ENCODE measurements around the gene FKBP8.

FKBP8 gene

GRCh38 chr19:18580311-18580710 is 36.9 kb upstream of the FKBP8 start:
- Histone ChIP-seq H3K27me3 (ENCODE audit: insufficient read depth, low read length) (no peaks in the 10 kb centered on the region), H3K36me3 (ENCODE audit: insufficient read depth, low read depth, low read length) (peaks cover 25% of the 10 kb centered on the region), H3K9me3 (ENCODE audit: insufficient read depth, low read depth, low read length) (no peaks in the 10 kb centered on the region), H3K27ac (ENCODE audit: low read length) (no peak overlapping the region), H3K9ac (ENCODE audit: low read depth, low read length) (no peak overlapping the region), H3K4me1 (ENCODE audit: insufficient read depth, low read length) (no peaks in the 10 kb centered on the region), H3K4me3 (ENCODE audit: low read length) (no peak overlapping the region)

- Histone ChIP-seq H3K4me3 (ENCODE audit: low read length) (no peak overlapping the region), H3K9me3 (ENCODE audit: insufficient read depth, low read depth, low read length) (no peaks in the 10 kb centered on the region), H3K9ac (ENCODE audit: low read depth, low read length) (no peak overlapping the region), H3K4me1 (ENCODE audit: insufficient read depth, low read length) (peaks cover 9% of the 10 kb centered on the region; the same call in 1 of the 2 replicates), H3K27ac (ENCODE audit: low read length) (no peak overlapping the region), H3K27me3 (ENCODE audit: insufficient read depth, low read length) (no peaks in the 10 kb centered on the region), H3K36me3 (ENCODE audit: insufficient read depth, low read depth, low read length) (peaks cover 52% of the 10 kb centered on the region)
Measured at GRCh38 chr19:18577365-18577914, 34.1 kb upstream of the FKBP8 start.

- no peaks in the 10 kb centered on the region for H3K27me3 ChIP-seq (ENCODE audit: insufficient read depth, low read length)
- H3K9ac ChIP-seq (ENCODE audit: low read depth, low read length) = no peak overlapping the region
- no peaks in the 10 kb centered on the region for H3K9me3 ChIP-seq (ENCODE audit: insufficient read depth, low read depth, low read length)
- no peak overlapping the region for H3K27ac ChIP-seq (ENCODE audit: low read length)
- peaks cover 52% of the 10 kb centered on the region for H3K36me3 ChIP-seq (ENCODE audit: insufficient read depth, low read depth, low read length)
- peaks cover 9% of the 10 kb centered on the region; the same call in 1 of the 2 replicates for H3K4me1 ChIP-seq (ENCODE audit: insufficient read depth, low read length)
- no peak overlapping the region for H3K4me3 ChIP-seq (ENCODE audit: low read length)
Measured at GRCh38 chr19:18576383-18576782, 33.0 kb upstream of the FKBP8 start.

- peaks cover 52% of the 10 kb centered on the region for H3K36me3 ChIP-seq (ENCODE audit: insufficient read depth, low read depth, low read length)
- no peak overlapping the region for H3K9ac ChIP-seq (ENCODE audit: low read depth, low read length)
- H3K27me3 ChIP-seq (ENCODE audit: insufficient read depth, low read length) = no peaks in the 10 kb centered on the region
- H3K4me3 ChIP-seq (ENCODE audit: low read length) = no peak overlapping the region
- H3K27ac ChIP-seq (ENCODE audit: low read length) = no peak overlapping the region
- peaks cover 9% of the 10 kb centered on the region; the same call in 1 of the 2 replicates for H3K4me1 ChIP-seq (ENCODE audit: insufficient read depth, low read length)
- no peaks in the 10 kb centered on the region for H3K9me3 ChIP-seq (ENCODE audit: insufficient read depth, low read depth, low read length)
Measured at GRCh38 chr19:18574691-18575291, 31.4 kb upstream of the FKBP8 start.

GRCh38 chr19:18571564-18572344 is 28.4 kb upstream of the FKBP8 start, which contains the start of gene UBA52:
TSS of gene UBA52 (plus strand) at chr19:18571857. CDS start at chr19:18573301, 1,444 bp downstream.
- Histone ChIP-seq H3K9me3 (ENCODE audit: insufficient read depth, low read depth, low read length) (no peaks in the 10 kb centered on the region), H3K27ac (ENCODE audit: low read length) (no peak within 1 kb of the TSS), H3K27me3 (ENCODE audit: insufficient read depth, low read length) (no peaks in the 10 kb centered on the region), H3K36me3 (ENCODE audit: insufficient read depth, low read depth, low read length) (peaks cover 68% of the 10 kb centered on the region), H3K4me3 (ENCODE audit: low read length) (peak within 1 kb of the TSS; percentile 100), H3K4me1 (ENCODE audit: insufficient read depth, low read length) (peaks cover 9% of the 10 kb centered on the region; the same call in 1 of the 2 replicates), H3K9ac (ENCODE audit: low read depth, low read length) (peak within 1 kb of the TSS; percentile 100)

GRCh38 chr19:18568367-18568766 is 25.0 kb upstream of the FKBP8 start:
- no peaks in the 10 kb centered on the region for H3K27me3 ChIP-seq (ENCODE audit: insufficient read depth, low read length)
- peaks cover 9% of the 10 kb centered on the region; the same call in 1 of the 2 replicates for H3K4me1 ChIP-seq (ENCODE audit: insufficient read depth, low read length)
- H3K9ac ChIP-seq (ENCODE audit: low read depth, low read length) = no peak overlapping the region
- no peaks in the 10 kb centered on the region for H3K9me3 ChIP-seq (ENCODE audit: insufficient read depth, low read depth, low read length)
- H3K4me3 ChIP-seq (ENCODE audit: low read length) = no peak overlapping the region
- no peak overlapping the region for H3K27ac ChIP-seq (ENCODE audit: low read length)
- peaks cover 66% of the 10 kb centered on the region for H3K36me3 ChIP-seq (ENCODE audit: insufficient read depth, low read depth, low read length)

- H3K9me3 ChIP-seq (ENCODE audit: insufficient read depth, low read depth, low read length) = no peaks in the 10 kb centered on the region
- no peak overlapping the region for H3K9ac ChIP-seq (ENCODE audit: low read depth, low read length)
- H3K36me3 ChIP-seq (ENCODE audit: insufficient read depth, low read depth, low read length) = peaks cover 73% of the 10 kb centered on the region
- no peaks in the 10 kb centered on the region for H3K27me3 ChIP-seq (ENCODE audit: insufficient read depth, low read length)
- no peak overlapping the region for H3K27ac ChIP-seq (ENCODE audit: low read length)
- H3K4me1 ChIP-seq (ENCODE audit: insufficient read depth, low read length) = no peaks in the 10 kb centered on the region
- no peak overlapping the region for H3K4me3 ChIP-seq (ENCODE audit: low read length)
Measured at GRCh38 chr19:18566953-18567352, 23.6 kb upstream of the FKBP8 start.

GRCh38 chr19:18562086-18562485 is 18.7 kb upstream of the FKBP8 start:
- H3K9me3 ChIP-seq (ENCODE audit: insufficient read depth, low read depth, low read length) = no peaks in the 10 kb centered on the region
- no peaks in the 10 kb centered on the region for H3K27me3 ChIP-seq (ENCODE audit: insufficient read depth, low read length)
- no peak overlapping the region for H3K4me3 ChIP-seq (ENCODE audit: low read length)
- no peak overlapping the region for H3K27ac ChIP-seq (ENCODE audit: low read length)
- no peak overlapping the region for H3K9ac ChIP-seq (ENCODE audit: low read depth, low read length)
- peaks cover 4% of the 10 kb centered on the region for H3K4me1 ChIP-seq (ENCODE audit: insufficient read depth, low read length)
- H3K36me3 ChIP-seq (ENCODE audit: insufficient read depth, low read depth, low read length) = peaks cover 56% of the 10 kb centered on the region

GRCh38 chr19:18559685-18560084 is 16.3 kb upstream of the FKBP8 start:
- Histone ChIP-seq H3K27me3 (ENCODE audit: insufficient read depth, low read length) (no peaks in the 10 kb centered on the region), H3K36me3 (ENCODE audit: insufficient read depth, low read depth, low read length) (peaks cover 33% of the 10 kb centered on the region), H3K4me1 (ENCODE audit: insufficient read depth, low read length) (peaks cover 4% of the 10 kb centered on the region), H3K27ac (ENCODE audit: low read length) (no peak overlapping the region), H3K4me3 (ENCODE audit: low read length) (no peak overlapping the region), H3K9me3 (ENCODE audit: insufficient read depth, low read depth, low read length) (no peaks in the 10 kb centered on the region), H3K9ac (ENCODE audit: low read depth, low read length) (no peak overlapping the region)

- no peaks in the 10 kb centered on the region for H3K9me3 ChIP-seq (ENCODE audit: insufficient read depth, low read depth, low read length)
- H3K27ac ChIP-seq (ENCODE audit: low read length) = no peak overlapping the region
- H3K4me3 ChIP-seq (ENCODE audit: low read length) = peak overlapping the region; percentile 90
- no peaks in the 10 kb centered on the region for H3K27me3 ChIP-seq (ENCODE audit: insufficient read depth, low read length)
- peaks cover 4% of the 10 kb centered on the region for H3K4me1 ChIP-seq (ENCODE audit: insufficient read depth, low read length)
- H3K36me3 ChIP-seq (ENCODE audit: insufficient read depth, low read depth, low read length) = peaks cover 22% of the 10 kb centered on the region
- peak overlapping the region; percentile 76; the same call in 1 of the 2 replicates for H3K9ac ChIP-seq (ENCODE audit: low read depth, low read length)
Measured at GRCh38 chr19:18558604-18559003, 15.2 kb upstream of the FKBP8 start.

- Histone ChIP-seq H3K27me3 (ENCODE audit: insufficient read depth, low read length) (no peaks in the 10 kb centered on the region), H3K27ac (ENCODE audit: low read length) (no peak overlapping the region), H3K4me3 (ENCODE audit: low read length) (peak overlapping the region; percentile 90), H3K9me3 (ENCODE audit: insufficient read depth, low read depth, low read length) (no peaks in the 10 kb centered on the region), H3K4me1 (ENCODE audit: insufficient read depth, low read length) (peaks cover 4% of the 10 kb centered on the region), H3K36me3 (ENCODE audit: insufficient read depth, low read depth, low read length) (peaks cover 18% of the 10 kb centered on the region; the same call in 1 of the 2 replicates), H3K9ac (ENCODE audit: low read depth, low read length) (peak overlapping the region; percentile 76; the same call in 1 of the 2 replicates)
Measured at GRCh38 chr19:18558202-18558555, 14.8 kb upstream of the FKBP8 start.

All from iPS-20b (cell line).